SK-N-SH treated with all-trans-retinoic acid at 6 μM for 48 hours (cell line): ENCODE data around the gene CDK6.

Experiments
- ATAC-seq: fragments of 200-7000 bp; cut with Tn5 transposase; 3 replicates; pipeline ENCODE4 v1.9.1; 2020; ENCODE audit warnings: mild to moderate bottlenecking, moderate library complexity
- ARNTL ChIP-seq: fragments of 450-650 bp; formaldehyde crosslinking; IDR thresholded peaks from 2 replicates; pipeline ENCODE4 v1.5.0; 2020; ENCODE audit warnings: low read depth, mild to moderate bottlenecking, moderate library complexity, borderline replicate concordance
- CSDC2 ChIP-seq: fragments of 250-450 bp; sonication (Bioruptor Pico); IDR thresholded peaks from 2 replicates; pipeline ENCODE4 v1.5.0; 2020; ENCODE audit warnings: mild to moderate bottlenecking, moderate library complexity
- ESRRG ChIP-seq: fragments of 250-450 bp; sonication (Bioruptor Pico); IDR thresholded peaks from 2 replicates; pipeline ENCODE4 v1.6.1; 2021; ENCODE audit warnings: mild to moderate bottlenecking
- GLIS3 ChIP-seq: fragments of 250-450 bp; sonication (Bioruptor Pico); IDR thresholded peaks from 2 replicates; pipeline ENCODE4 v1.5.0; 2020; ENCODE audit warnings: mild to moderate bottlenecking, moderate library complexity
- ISL1 ChIP-seq: fragments of 250-450 bp; sonication (Bioruptor Pico); IDR thresholded peaks from 2 replicates; pipeline ENCODE4 v2.1.2; 2022; ENCODE audit warnings: mild to moderate bottlenecking, moderate library complexity
- PPARA ChIP-seq: fragments of 250-450 bp; sonication (Bioruptor Pico); IDR thresholded peaks from 2 replicates; pipeline ENCODE4 v1.5.0; 2020; ENCODE audit warnings: mild to moderate bottlenecking, borderline replicate concordance
- RARB ChIP-seq: fragments of 250-450 bp; sonication (Bioruptor Pico); IDR thresholded peaks from 2 replicates; pipeline ENCODE4 v1.8.0; 2021; ENCODE audit warnings: mild to moderate bottlenecking, moderate library complexity
- SNAI2 ChIP-seq: fragments of 250-450 bp; sonication (Bioruptor Pico); IDR thresholded peaks from 2 replicates; pipeline ENCODE4 v1.5.0; 2020; ENCODE audit warnings: mild to moderate bottlenecking, moderate library complexity
- TCF4 ChIP-seq: fragments of 250-450 bp; sonication (Bioruptor Pico); IDR thresholded peaks from 2 replicates; pipeline ENCODE4 v1.8.0; 2021; ENCODE audit warnings: mild to moderate bottlenecking, moderate library complexity, borderline replicate concordance
- TOX ChIP-seq: fragments of 250-450 bp; sonication (Bioruptor Pico); IDR thresholded peaks from 2 replicates; pipeline ENCODE4 v1.8.0; 2021; ENCODE audit warnings: mild to moderate bottlenecking, moderate library complexity, borderline replicate concordance
- ZC3H10 ChIP-seq: fragments of 250-450 bp; sonication (Bioruptor Pico); IDR thresholded peaks from 2 replicates; pipeline ENCODE4 v1.5.1; 2021; ENCODE audit warnings: mild to moderate bottlenecking, moderate library complexity
- ZFP3 ChIP-seq: fragments of 250-450 bp; sonication (Bioruptor Pico); IDR thresholded peaks from 2 replicates; pipeline ENCODE4 v1.5.0; 2020; ENCODE audit warnings: mild to moderate bottlenecking, moderate library complexity
- ZFP30 ChIP-seq: fragments of 450-650 bp; formaldehyde crosslinking; IDR thresholded peaks from 2 replicates; pipeline ENCODE4 v1.5.0; 2022; ENCODE audit warnings: mild to moderate bottlenecking, moderate library complexity
- ZNF565 ChIP-seq: fragments of 450-650 bp; formaldehyde crosslinking; conservative IDR thresholded peaks from 2 replicates; pipeline ENCODE4 v1.5.0; 2020; ENCODE audit warnings: low read depth, mild to moderate bottlenecking, moderate library complexity
- ZNF70 ChIP-seq: fragments of 450-650 bp; formaldehyde crosslinking; IDR thresholded peaks from 2 replicates; pipeline ENCODE4 v1.5.0; 2020; ENCODE audit warnings: mild to moderate bottlenecking, moderate library complexity
- ZNF8 ChIP-seq: fragments of 450-650 bp; formaldehyde crosslinking; IDR thresholded peaks from 2 replicates; pipeline ENCODE4 v1.5.0; 2020; ENCODE audit warnings: mild to moderate bottlenecking, moderate library complexity
- TF ChIP-seq, protein P1 (sequence below): fragments of 250-450 bp; sonication (Bioruptor Pico); IDR thresholded peaks from 2 replicates; pipeline ENCODE4 v1.5.1; 2021; ENCODE audit warnings: mild to moderate bottlenecking, moderate library complexity
- TF ChIP-seq, protein P2 (sequence below): fragments of 250-450 bp; sonication (Bioruptor Pico); IDR thresholded peaks from 2 replicates; pipeline ENCODE4 v1.5.1; 2020; ENCODE audit warnings: low read depth, mild to moderate bottlenecking, moderate library complexity
- TF ChIP-seq, protein P3 (sequence below): fragments of 250-450 bp; sonication (Bioruptor Pico); IDR thresholded peaks from 2 replicates; pipeline ENCODE4 v1.8.0; 2021; ENCODE audit warnings: low read depth, mild to moderate bottlenecking, moderate library complexity, borderline replicate concordance
- TF ChIP-seq, protein P4 (sequence below): fragments of 250-450 bp; sonication (Bioruptor Pico); IDR thresholded peaks from 2 replicates; pipeline ENCODE4 v1.5.0; 2020; ENCODE audit warnings: mild to moderate bottlenecking, moderate library complexity
- TF ChIP-seq, protein P5 (sequence below): fragments of 250-450 bp; sonication (Bioruptor Pico); IDR thresholded peaks from 2 replicates; pipeline ENCODE4 v1.8.0; 2020; ENCODE audit warnings: mild to moderate bottlenecking, moderate library complexity, borderline replicate concordance

The CDK6 gene

DNA sequence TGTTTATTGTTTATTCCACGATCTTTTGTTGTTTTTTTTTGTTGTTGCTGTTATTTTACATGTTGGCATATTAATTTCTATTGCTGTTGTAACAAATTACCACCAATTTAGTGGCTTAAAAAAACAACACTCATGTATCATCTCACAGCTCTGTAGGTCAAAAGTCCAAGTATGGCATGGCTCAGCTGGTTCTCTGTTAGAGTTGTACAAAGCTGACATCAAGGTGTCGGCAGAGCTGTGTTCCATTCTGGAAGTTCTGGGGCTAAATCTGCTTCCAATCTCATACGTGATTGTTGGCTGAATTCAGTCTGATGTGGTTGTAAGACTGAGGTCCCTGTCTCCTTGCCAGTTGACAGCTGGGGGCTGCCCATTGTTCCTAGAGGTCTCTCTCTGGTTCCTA, 186.0 kb downstream of the CDK6 start (continued):
- TF ChIP-seq, protein P1, sequence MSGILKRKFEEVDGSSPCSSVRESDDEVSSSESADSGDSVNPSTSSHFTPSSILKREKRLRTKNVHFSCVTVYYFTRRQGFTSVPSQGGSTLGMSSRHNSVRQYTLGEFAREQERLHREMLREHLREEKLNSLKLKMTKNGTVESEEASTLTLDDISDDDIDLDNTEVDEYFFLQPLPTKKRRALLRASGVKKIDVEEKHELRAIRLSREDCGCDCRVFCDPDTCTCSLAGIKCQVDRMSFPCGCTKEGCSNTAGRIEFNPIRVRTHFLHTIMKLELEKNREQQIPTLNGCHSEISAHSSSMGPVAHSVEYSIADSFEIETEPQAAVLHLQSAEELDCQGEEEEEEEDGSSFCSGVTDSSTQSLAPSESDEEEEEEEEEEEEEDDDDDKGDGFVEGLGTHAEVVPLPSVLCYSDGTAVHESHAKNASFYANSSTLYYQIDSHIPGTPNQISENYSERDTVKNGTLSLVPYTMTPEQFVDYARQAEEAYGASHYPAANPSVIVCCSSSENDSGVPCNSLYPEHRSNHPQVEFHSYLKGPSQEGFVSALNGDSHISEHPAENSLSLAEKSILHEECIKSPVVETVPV (CRISPR knock-in tag) = no peak
- TF ChIP-seq ISL1 (CRISPR knock-in tag) (no peak), ARNTL (no peak), ZC3H10 (CRISPR knock-in tag) (no peak), ZNF565 (CRISPR knock-in tag) (no peak), CSDC2 (CRISPR knock-in tag) (no peak), TCF4 (no peak), RARB (no peak), ZNF8 (no peak)
- TF ChIP-seq, protein P2, sequence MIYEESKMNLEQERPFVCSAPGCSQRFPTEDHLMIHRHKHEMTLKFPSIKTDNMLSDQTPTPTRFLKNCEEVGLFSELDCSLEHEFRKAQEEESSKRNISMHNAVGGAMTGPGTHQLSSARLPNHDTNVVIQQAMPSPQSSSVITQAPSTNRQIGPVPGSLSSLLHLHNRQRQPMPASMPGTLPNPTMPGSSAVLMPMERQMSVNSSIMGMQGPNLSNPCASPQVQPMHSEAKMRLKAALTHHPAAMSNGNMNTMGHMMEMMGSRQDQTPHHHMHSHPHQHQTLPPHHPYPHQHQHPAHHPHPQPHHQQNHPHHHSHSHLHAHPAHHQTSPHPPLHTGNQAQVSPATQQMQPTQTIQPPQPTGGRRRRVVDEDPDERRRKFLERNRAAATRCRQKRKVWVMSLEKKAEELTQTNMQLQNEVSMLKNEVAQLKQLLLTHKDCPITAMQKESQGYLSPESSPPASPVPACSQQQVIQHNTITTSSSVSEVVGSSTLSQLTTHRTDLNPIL (CRISPR knock-in tag) = no peak
- TF ChIP-seq, protein P3, sequence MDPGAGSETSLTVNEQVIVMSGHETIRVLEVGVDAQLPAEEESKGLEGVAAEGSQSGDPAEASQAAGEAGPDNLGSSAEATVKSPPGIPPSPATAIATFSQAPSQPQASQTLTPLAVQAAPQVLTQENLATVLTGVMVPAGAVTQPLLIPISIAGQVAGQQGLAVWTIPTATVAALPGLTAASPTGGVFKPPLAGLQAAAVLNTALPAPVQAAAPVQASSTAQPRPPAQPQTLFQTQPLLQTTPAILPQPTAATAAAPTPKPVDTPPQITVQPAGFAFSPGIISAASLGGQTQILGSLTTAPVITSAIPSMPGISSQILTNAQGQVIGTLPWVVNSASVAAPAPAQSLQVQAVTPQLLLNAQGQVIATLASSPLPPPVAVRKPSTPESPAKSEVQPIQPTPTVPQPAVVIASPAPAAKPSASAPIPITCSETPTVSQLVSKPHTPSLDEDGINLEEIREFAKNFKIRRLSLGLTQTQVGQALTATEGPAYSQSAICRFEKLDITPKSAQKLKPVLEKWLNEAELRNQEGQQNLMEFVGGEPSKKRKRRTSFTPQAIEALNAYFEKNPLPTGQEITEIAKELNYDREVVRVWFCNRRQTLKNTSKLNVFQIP (CRISPR knock-in tag) = no peak

DNA sequence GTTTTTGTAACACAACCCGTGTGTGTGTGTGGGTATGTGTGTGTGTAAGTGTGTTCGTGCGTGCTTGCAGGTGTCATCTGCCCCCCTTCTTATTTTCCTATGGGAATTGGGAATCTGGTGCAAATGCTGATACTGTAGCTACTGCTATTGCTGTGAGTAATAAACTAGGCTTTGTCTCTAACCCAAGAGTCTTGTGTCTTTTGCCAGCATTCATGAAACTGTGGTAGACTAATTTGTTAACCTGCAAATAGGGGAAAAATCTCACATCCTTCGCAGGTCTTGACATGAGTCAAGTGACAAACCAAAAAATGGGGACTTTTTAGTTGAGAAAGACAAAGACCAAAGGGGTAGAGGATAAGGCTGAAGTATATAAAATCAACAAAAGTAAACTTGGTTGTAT, 188.3 kb downstream of the CDK6 start:
- no peak for ATAC-seq
- TF ChIP-seq ZNF565 (CRISPR knock-in tag) (no peak), TOX (CRISPR knock-in tag) (no peak), SNAI2 (CRISPR knock-in tag) (no peak), ZNF70 (CRISPR knock-in tag) (no peak), CSDC2 (CRISPR knock-in tag) (no peak), ARNTL (no peak), PPARA (no peak), TCF4 (no peak), GLIS3 (CRISPR knock-in tag) (no peak), RARB (no peak), ZFP3 (CRISPR knock-in tag) (no peak), ZNF8 (no peak), ZFP30 (CRISPR knock-in tag) (no peak), ISL1 (CRISPR knock-in tag) (no peak), ESRRG (CRISPR knock-in tag) (no peak), ZC3H10 (CRISPR knock-in tag) (no peak)
- TF ChIP-seq, protein P4, sequence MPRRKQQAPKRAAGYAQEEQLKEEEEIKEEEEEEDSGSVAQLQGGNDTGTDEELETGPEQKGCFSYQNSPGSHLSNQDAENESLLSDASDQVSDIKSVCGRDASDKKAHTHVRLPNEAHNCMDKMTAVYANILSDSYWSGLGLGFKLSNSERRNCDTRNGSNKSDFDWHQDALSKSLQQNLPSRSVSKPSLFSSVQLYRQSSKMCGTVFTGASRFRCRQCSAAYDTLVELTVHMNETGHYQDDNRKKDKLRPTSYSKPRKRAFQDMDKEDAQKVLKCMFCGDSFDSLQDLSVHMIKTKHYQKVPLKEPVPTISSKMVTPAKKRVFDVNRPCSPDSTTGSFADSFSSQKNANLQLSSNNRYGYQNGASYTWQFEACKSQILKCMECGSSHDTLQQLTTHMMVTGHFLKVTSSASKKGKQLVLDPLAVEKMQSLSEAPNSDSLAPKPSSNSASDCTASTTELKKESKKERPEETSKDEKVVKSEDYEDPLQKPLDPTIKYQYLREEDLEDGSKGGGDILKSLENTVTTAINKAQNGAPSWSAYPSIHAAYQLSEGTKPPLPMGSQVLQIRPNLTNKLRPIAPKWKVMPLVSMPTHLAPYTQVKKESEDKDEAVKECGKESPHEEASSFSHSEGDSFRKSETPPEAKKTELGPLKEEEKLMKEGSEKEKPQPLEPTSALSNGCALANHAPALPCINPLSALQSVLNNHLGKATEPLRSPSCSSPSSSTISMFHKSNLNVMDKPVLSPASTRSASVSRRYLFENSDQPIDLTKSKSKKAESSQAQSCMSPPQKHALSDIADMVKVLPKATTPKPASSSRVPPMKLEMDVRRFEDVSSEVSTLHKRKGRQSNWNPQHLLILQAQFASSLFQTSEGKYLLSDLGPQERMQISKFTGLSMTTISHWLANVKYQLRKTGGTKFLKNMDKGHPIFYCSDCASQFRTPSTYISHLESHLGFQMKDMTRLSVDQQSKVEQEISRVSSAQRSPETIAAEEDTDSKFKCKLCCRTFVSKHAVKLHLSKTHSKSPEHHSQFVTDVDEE (CRISPR knock-in tag) = no peak
- TF ChIP-seq, protein P3 (CRISPR knock-in tag) = no peak
- TF ChIP-seq, protein P2 (CRISPR knock-in tag) = no peak

DNA sequence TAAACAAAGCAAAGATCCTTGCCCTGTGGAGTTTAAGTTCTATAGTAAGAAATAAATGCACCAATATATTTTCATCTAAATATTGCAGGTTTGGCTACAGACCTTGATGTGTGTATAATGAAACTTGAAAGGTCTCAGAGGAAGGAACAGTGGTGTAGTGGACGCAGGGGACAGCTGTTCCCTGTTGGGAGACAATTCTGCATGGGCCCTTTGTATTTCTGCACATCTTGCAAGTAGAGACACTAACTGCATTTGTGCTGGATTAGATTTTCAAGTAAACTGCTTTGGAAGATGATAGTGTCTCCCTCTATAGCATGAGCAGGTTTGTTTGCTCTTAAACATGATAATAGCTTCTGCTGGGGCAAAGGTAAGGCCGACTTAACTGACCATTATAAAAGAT, 188.7 kb downstream of the CDK6 start:
- ATAC-seq = no peak
- TF ChIP-seq SNAI2 (CRISPR knock-in tag) = no peak
- no peak for TF ChIP-seq TCF4
- TF ChIP-seq ISL1 (CRISPR knock-in tag) = no peak
- no peak for TF ChIP-seq ZFP3 (CRISPR knock-in tag)
- TF ChIP-seq GLIS3 (CRISPR knock-in tag) = no peak
- no peak for TF ChIP-seq PPARA
- TF ChIP-seq ZFP30 (CRISPR knock-in tag) = no peak
- no peak for TF ChIP-seq ZNF565 (CRISPR knock-in tag)
- TF ChIP-seq, protein P4 (CRISPR knock-in tag) = no peak
- no peak for TF ChIP-seq ZC3H10 (CRISPR knock-in tag)
- TF ChIP-seq, protein P5, sequence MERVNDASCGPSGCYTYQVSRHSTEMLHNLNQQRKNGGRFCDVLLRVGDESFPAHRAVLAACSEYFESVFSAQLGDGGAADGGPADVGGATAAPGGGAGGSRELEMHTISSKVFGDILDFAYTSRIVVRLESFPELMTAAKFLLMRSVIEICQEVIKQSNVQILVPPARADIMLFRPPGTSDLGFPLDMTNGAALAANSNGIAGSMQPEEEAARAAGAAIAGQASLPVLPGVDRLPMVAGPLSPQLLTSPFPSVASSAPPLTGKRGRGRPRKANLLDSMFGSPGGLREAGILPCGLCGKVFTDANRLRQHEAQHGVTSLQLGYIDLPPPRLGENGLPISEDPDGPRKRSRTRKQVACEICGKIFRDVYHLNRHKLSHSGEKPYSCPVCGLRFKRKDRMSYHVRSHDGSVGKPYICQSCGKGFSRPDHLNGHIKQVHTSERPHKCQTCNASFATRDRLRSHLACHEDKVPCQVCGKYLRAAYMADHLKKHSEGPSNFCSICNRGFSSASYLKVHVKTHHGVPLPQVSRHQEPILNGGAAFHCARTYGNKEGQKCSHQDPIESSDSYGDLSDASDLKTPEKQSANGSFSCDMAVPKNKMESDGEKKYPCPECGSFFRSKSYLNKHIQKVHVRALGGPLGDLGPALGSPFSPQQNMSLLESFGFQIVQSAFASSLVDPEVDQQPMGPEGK (CRISPR knock-in tag) = no peak
